Bronchial epithelial cell (primary cell): ENCODE results near the gene KCNH5. TPM values are rescaled to one million over a fixed set of nuclear protein-coding genes. Genes with fewer than 3 reads are reported as not detected.

Experiments
- DNase-seq: peaks from one replicate; pipeline ENCODE4 v3.0.0-alpha.2; 2010; ENCODE audit warnings: low read depth
- FAIRE-seq: peaks from 2 replicates; lab custom pipeline; 2011; peaks lifted over from hg19 to GRCh38; lab: Jason Lieb, UNC
- H3K27me3 ChIP-seq: 2 replicates; pipeline ENCODE4 v1.5.1; 2011; ENCODE audit warnings: low read length; ENCODE audit not compliant: control insufficient read depth, insufficient read depth
- H3K36me3 ChIP-seq: 2 replicates; pipeline ENCODE4 v1.5.1; 2011; ENCODE audit warnings: low read length; ENCODE audit not compliant: control insufficient read depth, insufficient read depth
- H3K4me3 ChIP-seq: 2 replicates; pipeline ENCODE4 v1.5.1; 2011; ENCODE audit warnings: mild to moderate bottlenecking, low read depth, low read length, control low read depth
- total RNA-seq: library from RNA; depleted of rRNA; stranded (reverse); fragments of >200 nt; gene quantifications from 2 replicates; pipeline ENCODE4 v1.2.1, GENCODE V29; 2014
- TF ChIP-seq, protein P1 (sequence below): IDR thresholded peaks from 2 replicates; pipeline ENCODE4 v1.5.1; 2011; ENCODE audit warnings: mild to moderate bottlenecking, moderate library complexity, low read length, control low read depth, inconsistent platforms; ENCODE audit not compliant: insufficient read depth, severe bottlenecking

KCNH5 gene
- total RNA-seq, 1 donor from 2014 or later = under 0.01 TPM

DNA sequence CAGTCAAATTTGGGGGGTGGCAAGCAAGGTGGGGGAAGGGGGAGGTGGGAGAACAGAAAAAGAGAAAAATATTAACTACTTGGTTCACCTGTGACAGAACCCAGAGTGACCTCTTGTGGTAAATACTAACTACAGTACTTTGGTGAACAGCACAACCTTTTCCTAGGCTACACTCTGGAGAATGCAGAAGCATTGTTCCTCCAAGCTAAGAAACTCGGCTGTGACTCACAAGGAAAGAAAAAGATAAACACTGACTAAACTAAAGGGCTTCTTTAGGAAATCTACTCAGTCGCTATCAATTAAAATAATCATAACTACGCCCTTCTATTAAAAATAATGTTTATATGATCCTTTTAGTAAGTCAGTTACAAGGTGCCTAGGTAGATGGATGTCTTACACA is 5.4 kb downstream of the KCNH5 start:
- Histone ChIP-seq H3K27me3 (peaks cover 9% of the 10 kb centered on the region), H3K36me3 (no peaks in the 10 kb centered on the region), H3K4me3 (no peak overlapping the region)
- peak; percentile 89 for DNase-seq
- TF ChIP-seq, protein P1, sequence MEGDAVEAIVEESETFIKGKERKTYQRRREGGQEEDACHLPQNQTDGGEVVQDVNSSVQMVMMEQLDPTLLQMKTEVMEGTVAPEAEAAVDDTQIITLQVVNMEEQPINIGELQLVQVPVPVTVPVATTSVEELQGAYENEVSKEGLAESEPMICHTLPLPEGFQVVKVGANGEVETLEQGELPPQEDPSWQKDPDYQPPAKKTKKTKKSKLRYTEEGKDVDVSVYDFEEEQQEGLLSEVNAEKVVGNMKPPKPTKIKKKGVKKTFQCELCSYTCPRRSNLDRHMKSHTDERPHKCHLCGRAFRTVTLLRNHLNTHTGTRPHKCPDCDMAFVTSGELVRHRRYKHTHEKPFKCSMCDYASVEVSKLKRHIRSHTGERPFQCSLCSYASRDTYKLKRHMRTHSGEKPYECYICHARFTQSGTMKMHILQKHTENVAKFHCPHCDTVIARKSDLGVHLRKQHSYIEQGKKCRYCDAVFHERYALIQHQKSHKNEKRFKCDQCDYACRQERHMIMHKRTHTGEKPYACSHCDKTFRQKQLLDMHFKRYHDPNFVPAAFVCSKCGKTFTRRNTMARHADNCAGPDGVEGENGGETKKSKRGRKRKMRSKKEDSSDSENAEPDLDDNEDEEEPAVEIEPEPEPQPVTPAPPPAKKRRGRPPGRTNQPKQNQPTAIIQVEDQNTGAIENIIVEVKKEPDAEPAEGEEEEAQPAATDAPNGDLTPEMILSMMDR = peak; percentile 59
- FAIRE-seq = no peak

DNA sequence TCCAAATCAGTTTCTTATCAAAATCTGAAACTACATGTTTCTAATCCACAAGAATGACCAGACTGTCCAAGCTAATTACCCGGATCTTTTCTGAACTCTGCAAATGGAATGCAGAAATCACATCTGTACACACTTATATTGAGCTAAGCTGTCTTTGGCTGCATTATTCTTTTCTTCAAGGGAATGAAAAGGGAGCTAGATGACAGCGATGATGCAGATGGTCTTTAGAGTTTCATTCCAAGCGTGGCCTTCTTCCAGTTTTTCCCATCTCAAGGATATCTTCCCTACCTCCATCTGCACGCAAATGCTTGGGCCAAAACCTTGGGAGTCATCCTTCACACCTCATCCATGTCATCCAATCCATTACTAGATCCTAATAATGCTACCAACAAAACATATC is 12.6 kb downstream of the KCNH5 start:
- TF ChIP-seq, protein P1 = no peak
- no peak overlapping the region for H3K4me3 ChIP-seq
- DNase-seq (no peak), FAIRE-seq (no peak)
- no peaks in the 10 kb centered on the region for H3K36me3 ChIP-seq
- H3K27me3 ChIP-seq = peaks cover 3% of the 10 kb centered on the region

DNA sequence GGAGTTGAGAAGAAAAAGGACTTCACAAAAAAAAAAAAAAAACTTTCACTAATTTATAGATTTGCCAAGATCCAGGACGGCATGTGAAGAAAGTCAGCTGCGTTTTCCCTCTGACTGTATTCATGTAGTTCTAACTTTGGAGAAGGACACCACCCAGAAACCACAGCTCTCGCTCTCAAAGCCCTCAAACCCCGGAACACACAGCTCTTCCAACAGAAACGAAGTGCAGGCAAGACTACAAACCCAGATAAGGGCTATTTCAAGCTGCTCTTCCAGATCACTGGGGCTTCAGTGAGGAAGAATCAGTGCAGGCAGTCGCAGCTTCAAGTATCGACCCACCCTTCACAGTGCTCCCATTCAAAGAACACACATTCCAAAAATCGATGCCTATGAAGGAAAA is 13.2 kb downstream of the KCNH5 start:
- Histone ChIP-seq H3K4me3 (no peak overlapping the region), H3K36me3 (no peaks in the 10 kb centered on the region), H3K27me3 (peaks cover 3% of the 10 kb centered on the region)
- no peak for FAIRE-seq
- DNase-seq = no peak
- TF ChIP-seq, protein P1 = no peak

DNA sequence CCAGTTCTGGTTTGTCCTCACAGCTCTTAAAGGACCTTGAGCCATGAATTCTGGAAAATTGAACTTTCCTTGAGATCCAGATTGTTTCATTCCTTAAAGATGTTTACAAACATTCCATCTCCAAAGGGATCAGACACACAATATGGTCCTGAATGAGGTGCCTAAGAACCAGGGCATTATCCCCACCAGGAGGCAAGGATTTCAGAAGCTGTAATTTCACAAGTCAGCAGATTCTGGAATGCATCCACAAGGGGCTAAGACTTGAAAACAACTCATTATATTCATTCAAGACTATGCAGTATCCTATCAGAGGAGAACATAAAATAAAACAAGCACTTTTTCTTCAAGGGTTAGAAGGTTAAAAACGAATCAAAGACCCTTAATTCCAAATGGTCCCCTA is 15.1 kb downstream of the KCNH5 start:
- FAIRE-seq (no peak), DNase-seq (no peak)
- H3K36me3 ChIP-seq = no peaks in the 10 kb centered on the region
- no peak overlapping the region for H3K4me3 ChIP-seq
- TF ChIP-seq, protein P1 = no peak
- no peaks in the 10 kb centered on the region for H3K27me3 ChIP-seq

DNA sequence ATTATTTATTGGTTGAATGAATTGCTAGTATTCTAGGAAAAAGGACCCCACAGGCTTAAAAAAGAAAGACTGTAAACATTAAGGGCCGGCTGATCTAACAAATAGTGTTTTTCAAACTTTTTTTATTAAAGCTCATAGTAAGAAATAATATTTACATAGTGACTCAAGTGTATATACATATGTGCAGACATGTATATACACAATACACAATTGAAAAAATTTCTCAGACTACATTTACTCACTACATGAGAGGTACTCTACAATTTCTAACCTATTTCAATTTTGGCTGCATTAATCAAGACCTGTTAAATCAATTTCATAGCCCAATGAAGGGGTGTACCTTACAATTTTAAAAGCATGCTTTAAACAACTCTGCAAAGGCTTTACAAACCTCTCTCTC is 17.5 kb downstream of the KCNH5 start:
- Histone ChIP-seq H3K36me3 (no peaks in the 10 kb centered on the region), H3K27me3 (no peaks in the 10 kb centered on the region), H3K4me3 (no peak overlapping the region)
- TF ChIP-seq, protein P1 = no peak
- peak; percentile 63 for DNase-seq
- no peak for FAIRE-seq

DNA sequence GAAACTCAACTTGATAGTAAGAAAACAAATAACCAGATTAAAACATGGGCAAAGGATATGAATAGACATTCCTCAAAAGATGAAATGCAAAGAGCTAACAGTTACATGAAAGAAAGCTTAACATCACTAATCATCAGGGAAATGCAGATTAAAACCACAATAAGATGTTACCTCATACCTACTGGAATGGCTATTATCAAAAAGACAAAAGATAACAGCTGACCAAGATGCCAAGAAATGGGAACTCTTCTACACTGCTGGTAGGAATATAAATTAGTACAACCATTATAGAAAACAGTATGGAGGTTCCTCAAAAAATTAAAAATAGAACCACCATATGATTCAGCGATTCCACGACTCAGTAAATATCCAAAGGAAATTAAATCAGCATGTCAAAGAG is 18.8 kb downstream of the KCNH5 start:
- TF ChIP-seq, protein P1 = no peak
- no peaks in the 10 kb centered on the region for H3K27me3 ChIP-seq
- no peak overlapping the region for H3K4me3 ChIP-seq
- DNase-seq (no peak), FAIRE-seq (no peak)
- no peaks in the 10 kb centered on the region for H3K36me3 ChIP-seq
